Measurements from ENCODE around the gene PRICKLE2.

Gene PRICKLE2, protein sequence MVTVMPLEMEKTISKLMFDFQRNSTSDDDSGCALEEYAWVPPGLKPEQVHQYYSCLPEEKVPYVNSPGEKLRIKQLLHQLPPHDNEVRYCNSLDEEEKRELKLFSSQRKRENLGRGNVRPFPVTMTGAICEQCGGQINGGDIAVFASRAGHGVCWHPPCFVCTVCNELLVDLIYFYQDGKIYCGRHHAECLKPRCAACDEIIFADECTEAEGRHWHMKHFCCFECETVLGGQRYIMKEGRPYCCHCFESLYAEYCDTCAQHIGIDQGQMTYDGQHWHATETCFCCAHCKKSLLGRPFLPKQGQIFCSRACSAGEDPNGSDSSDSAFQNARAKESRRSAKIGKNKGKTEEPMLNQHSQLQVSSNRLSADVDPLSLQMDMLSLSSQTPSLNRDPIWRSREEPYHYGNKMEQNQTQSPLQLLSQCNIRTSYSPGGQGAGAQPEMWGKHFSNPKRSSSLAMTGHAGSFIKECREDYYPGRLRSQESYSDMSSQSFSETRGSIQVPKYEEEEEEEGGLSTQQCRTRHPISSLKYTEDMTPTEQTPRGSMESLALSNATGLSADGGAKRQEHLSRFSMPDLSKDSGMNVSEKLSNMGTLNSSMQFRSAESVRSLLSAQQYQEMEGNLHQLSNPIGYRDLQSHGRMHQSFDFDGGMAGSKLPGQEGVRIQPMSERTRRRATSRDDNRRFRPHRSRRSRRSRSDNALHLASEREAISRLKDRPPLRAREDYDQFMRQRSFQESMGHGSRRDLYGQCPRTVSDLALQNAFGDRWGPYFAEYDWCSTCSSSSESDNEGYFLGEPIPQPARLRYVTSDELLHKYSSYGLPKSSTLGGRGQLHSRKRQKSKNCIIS

GRCh38 chr3:64224826-64225610, at the start of gene PRICKLE2:
Gene PRICKLE2 (minus strand): TSS chr3:64225466. CDS start chr3:64198927, 26,539 bp downstream.
- no peak for DNase-seq

DNA sequence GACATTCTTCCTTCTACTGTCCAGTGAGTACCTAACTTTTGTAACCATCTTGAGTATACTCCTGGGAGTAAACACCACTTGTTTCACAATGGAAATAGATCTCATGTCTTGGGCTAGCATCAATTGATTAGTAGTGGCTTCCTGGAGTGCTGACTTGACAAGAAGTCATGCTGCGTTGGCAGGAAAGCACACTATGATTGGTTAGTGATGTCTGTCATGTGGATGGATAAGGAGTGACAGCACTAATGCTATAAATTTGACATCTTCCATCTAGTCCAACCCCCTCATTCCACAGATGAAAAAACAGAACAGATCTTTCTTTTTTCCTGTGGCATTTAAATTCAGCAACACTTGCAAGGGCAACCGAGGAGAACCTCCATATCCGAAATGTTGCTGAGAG, 47.6 kb upstream of the PRICKLE2 start:
- DNase-seq, result no peak

DNA sequence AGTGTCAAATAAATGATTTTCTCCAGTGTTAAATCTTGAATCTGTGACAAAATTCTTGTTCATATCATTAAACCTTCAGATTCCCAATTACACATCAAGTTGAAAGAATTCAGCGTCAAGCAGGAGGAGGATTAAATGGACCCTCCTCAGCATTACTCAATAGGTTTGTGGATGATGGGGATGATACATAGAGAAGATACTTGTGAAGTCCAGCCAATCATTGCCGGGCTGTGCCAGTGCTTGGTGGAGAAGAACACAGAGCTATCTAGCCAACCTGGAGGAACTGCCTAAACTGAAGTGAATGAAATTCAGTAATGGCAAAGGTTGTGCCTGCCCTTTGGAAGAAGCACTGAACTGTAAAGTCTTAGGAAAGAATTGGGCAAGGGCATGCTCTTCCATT, 47.0 kb upstream of the PRICKLE2 start:
- no peak for DNase-seq

DNA sequence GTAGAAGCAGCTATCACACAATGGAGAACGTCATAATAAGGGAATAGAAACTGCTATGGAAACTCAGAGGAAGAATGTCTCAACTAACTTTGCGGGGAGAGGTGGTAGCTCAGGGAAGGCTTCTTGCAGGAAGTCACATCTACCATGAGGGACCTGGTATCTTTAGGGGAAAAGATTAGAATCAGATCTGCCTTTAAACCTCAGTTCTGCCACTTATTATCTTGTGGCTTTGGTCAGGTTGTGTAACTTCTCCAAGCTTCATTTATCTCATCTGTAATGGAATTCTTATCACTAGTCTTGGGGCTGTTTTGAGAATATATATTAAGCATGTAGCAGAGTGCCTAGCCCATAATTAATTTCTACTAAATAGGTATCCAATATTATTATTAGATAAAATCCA, 46.4 kb upstream of the PRICKLE2 start:
- DNase-seq, result no peak

DNA sequence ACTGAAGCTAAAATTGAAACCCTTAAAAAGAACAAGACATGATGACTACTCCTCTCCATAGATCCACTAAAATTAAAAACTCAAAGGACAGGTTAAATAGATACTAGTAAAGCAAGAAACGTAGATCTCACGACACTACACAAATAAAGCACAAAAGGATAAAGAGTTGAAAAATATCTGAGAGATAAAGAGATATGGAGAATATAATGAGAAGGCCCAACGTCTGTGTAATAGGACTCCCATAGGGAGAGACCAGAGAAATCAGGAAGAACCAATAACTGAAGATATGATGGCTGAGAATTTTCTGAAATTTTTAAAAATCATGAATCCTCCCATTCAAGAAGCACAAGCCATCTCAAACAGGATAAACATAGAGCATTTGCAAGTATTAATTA, 45.6 kb upstream of the PRICKLE2 start:
- no peak for DNase-seq

- DNase-seq, result no peak
These were observed 45.0 kb upstream of the PRICKLE2 start for GRCh38 chr3:64270142-64270865.

GRCh38 chr3:64268926-64269325, 43.7 kb upstream of the PRICKLE2 start:
- DNase-seq, result no peak

GRCh38 chr3:64267721-64268604, 42.7 kb upstream of the PRICKLE2 start:
- DNase-seq, result no peak

GRCh38 chr3:64266983-64267382, 41.7 kb upstream of the PRICKLE2 start:
- no peak for DNase-seq

DNA sequence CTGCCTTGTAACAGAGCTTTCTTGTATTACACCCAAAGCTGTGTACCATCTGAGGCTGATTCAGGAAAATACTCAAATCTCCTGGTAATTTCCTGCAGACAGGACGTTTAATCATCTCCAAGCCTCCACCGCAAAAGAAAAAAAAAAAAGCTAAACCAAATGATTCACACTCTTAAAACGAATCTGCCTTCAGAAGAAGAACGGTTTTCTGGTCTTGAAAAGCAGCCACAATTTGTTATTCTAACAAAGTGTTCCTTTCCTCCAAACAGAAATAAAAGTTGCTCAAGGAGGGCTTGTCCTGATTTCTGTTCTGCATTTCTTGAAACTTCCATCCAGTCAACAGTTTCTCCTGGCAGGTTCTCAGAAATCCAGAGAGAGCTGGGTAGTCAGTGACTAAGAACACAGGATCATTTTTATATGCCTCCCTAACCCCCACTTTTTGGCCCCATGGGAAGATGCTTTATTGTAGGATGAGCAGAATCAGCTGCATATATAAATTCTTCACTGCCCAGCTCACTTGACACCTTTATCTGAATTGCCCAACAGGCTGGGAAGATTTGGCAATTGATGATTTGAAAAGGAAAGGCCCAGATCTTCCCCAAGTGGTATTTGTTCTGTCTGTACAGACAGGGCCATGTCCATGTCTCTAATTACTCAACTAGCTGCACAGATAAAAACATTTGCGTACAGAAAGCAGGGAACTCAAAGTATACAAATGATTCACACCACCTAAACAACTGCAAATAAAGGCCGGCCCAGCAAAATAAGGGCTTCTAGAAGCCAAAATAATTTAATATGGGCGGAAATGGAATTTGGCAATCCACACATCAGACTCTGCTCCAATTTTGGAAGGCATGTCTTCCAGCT, 41.0 kb upstream of the PRICKLE2 start:
- no peak for DNase-seq

DNA sequence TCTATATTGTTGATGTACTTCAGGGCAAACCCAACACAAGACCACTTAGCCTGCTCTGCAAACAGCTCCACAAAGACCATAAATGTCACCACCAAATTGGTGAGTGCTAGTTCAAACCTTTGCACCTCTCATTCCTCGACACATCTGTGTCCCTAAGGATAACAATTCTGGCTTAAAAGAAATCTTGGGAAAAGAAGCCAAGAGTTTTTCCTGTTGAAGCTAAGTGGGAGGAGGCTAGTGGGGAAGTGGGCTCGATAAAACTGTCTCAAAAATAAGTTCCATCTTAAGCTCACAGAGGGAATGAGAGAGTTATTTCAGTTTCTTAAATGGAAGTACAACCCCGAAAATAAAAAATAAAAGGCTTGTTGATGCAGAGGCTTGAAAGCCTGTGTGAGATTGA, 40.4 kb upstream of the PRICKLE2 start:
- DNase-seq, result no peak

DNA sequence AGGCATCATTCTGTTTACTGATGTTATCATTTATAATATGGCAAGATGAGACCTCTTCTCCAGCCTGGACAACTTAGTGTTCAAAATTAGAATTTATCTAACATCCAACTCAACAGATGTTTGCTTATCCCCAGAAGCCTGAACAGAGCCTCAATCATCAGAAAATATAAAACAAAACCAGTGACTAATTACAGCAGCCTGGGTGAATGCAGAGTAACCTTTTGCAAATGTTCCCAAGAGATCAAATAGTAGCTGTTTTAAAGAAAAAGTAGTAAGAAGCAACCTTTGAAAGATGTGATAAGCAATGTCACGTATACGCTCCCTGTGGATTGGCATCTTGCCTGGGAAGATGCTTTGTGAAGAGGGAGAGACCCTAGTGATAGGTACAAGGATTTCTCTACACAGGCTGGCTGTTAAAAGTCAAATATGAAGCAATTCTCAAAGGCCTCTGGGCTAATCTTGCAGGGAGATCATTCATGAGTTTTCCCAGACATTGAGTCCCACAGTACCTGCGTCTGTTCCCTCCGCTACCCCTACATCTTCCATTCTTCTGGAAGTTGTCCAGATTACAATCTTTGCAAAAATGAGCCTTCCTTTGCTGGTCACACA, 39.3 kb upstream of the PRICKLE2 start:
- no peak for DNase-seq

- DNase-seq, result no peak
These were observed 37.4 kb upstream of the PRICKLE2 start for GRCh38 chr3:64262574-64263114.

- no peak for DNase-seq
These were observed 35.2 kb upstream of the PRICKLE2 start for GRCh38 chr3:64260431-64260830.

GRCh38 chr3:64259636-64260035, 34.4 kb upstream of the PRICKLE2 start:
- no peak for DNase-seq

DNA sequence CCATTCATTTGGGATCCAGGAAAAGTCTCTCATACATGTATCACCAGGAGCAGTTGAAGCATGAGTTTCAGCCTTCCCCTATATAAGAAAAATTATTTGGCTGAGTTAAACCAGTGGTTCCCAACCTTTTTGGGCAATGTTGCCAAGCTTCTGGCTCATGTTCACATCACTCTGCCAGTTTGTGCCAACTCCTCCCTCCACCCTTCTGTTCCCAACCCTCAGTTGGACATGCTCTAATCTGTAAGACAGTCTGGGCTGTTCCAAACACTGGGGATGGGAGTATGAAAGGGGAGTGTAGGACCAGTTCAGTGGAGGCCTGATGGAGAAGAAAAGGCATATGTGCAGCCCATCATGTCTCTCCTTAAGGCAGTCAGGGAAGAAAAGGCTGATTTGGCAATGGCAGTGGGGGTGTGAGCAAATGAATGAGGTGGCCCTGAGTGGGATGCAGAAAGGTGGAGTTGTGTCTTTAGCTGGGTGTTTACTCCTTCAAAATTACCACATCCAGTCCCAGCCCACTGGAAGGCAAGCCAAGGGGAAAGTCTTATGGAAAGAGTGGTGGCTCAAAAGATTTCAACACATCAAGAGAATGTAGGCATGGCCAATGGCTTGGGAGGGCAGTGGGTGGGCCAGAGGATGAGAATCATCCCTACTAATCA, 32.0 kb upstream of the PRICKLE2 start:
- no peak for DNase-seq

DNA sequence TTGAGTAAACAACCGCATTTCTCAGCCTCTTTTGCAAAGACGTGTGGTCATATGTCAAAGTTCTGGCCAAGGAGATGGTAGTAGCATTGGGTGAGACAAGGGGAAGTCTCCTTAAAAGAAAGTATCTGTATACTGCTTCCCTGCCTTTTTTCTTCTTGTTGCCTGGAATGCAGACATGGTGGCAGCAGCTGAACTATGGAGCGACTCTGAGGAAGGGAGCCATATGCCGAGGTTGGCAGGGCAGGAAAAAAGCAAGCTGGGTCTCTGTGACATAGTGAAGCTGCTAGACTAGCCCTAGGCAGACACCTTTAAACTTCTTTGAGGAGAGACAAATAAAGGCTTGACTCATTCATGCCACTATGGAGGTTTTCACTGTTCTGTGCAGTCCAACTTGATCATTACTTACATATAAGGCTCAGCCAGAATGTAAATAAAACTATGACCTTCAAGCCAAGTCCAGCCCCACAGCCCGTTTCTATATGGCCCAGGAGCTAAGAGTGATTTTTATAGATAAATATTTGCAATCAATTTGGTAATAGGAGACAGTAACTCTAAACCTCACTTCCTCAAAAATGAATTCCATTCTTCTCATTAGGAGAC, 30.6 kb upstream of the PRICKLE2 start:
- DNase-seq, result no peak

- no peak for DNase-seq
These were observed 29.2 kb upstream of the PRICKLE2 start for GRCh38 chr3:64254443-64254842.

DNA sequence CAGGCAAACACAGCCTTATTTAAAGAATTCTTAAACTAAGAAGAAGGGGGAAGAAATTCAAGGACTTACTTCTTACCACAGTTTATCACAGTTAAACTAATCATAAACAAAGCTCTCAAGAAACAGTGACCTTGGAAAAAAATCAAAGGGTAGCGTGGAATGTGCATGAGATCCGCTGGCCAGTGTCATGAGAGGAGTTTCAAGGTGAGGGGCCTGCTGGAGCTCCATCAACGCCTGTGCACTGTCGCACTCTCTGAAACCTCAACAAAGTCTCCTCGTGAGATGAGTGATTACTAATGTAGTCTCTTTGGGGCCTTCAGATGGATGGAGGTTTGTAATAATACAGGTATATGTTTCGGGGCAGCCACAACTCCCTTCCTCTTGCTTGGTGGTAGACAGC, 28.4 kb upstream of the PRICKLE2 start:
- DNase-seq, result no peak
